Inflammatory macrophage treated with lipopolysaccharide for 4 hours (primary cell): Measurements from ENCODE around the gene CCZ1.
"Not testable (repeated sequence)": the region's sequence is repeated elsewhere in the genome, so short reads cannot be mapped to it uniquely, and the experiment has no call there.

Experiments
- DNase-seq: peaks from one replicate; pipeline ENCODE4 v3.0.0-alpha.2; 2020

CCZ1 gene

GRCh38 chr7:5924180-5924579 lies 25.6 kb downstream of the CCZ1 start:
- DNase-seq: not testable (repeated sequence)

GRCh38 chr7:5924630-5925029 lies 26.1 kb downstream of the CCZ1 start:
- DNase-seq: not testable (repeated sequence)

GRCh38 chr7:5926263-5926870 lies 27.8 kb downstream of the CCZ1 start:
- DNase-seq: not testable (repeated sequence)

GRCh38 chr7:5930290-5930689 lies 31.8 kb downstream of the CCZ1 start:
- DNase-seq: not testable (repeated sequence)

- DNase-seq: not testable (repeated sequence)
These were observed 32.7 kb downstream of the CCZ1 start for GRCh38 chr7:5931250-5931649.

GRCh38 chr7:5931905-5932644 lies 33.5 kb downstream of the CCZ1 start:
- not testable (repeated sequence) for DNase-seq

GRCh38 chr7:5934945-5935450 lies 36.5 kb downstream of the CCZ1 start:
- not testable (repeated sequence) for DNase-seq

- DNase-seq: not testable (repeated sequence)
These were observed 64.7 kb downstream of the CCZ1 start for GRCh38 chr7:5963205-5963604.

- not testable (repeated sequence) for DNase-seq
These were observed 65.3 kb downstream of the CCZ1 start for GRCh38 chr7:5963810-5964209.

GRCh38 chr7:5970347-5970911 lies 71.9 kb downstream of the CCZ1 start, which contains the start of gene RSPH10B:
Gene RSPH10B (minus strand): TSS chr7:5970689. CDS start chr7:5967116, 3,573 bp downstream.
- DNase-seq: not testable (repeated sequence)

GRCh38 chr7:5973580-5973979 lies 75.0 kb downstream of the CCZ1 start:
- not testable (repeated sequence) for DNase-seq
